WERI-Rb-1 (cell line): Measurements from ENCODE around the gene TUBB2A.

ENCODE experiments used
- DNase-seq: peaks from one replicate; pipeline ENCODE4 v3.0.0-alpha.2; 2020
- H3K27ac ChIP-seq: fragments of 250-450 bp; sonication (Bioruptor Pico); 2 replicates; pipeline ENCODE4 v1.5.1; 2020; ENCODE audit warnings: mild to moderate bottlenecking, moderate library complexity
- H3K27me3 ChIP-seq: fragments of 250-450 bp; sonication (Bioruptor Pico); 2 replicates; pipeline ENCODE4 v1.5.1; 2021; ENCODE audit warnings: mild to moderate bottlenecking, low read depth, moderate library complexity; ENCODE audit not compliant: insufficient read depth, severe bottlenecking
- H3K36me3 ChIP-seq: fragments of 250-450 bp; sonication (Bioruptor Pico); 2 replicates; pipeline ENCODE4 v1.5.1; 2020; ENCODE audit warnings: mild to moderate bottlenecking, moderate library complexity
- H3K4me3 ChIP-seq: 2 replicates; pipeline ENCODE4 v1.5.1; 2011; ENCODE audit warnings: low read depth, mild to moderate bottlenecking, control low read depth, low read length
- H3K9me3 ChIP-seq: fragments of 250-450 bp; sonication (Bioruptor Pico); 2 replicates; pipeline ENCODE4 v1.5.1; 2021; ENCODE audit warnings: mild to moderate bottlenecking, moderate library complexity; ENCODE audit not compliant: severe bottlenecking
- CTCF ChIP-seq: IDR thresholded peaks from 2 replicates; pipeline ENCODE4 v1.5.1; 2011; ENCODE audit warnings: low read depth, mild to moderate bottlenecking, control low read depth, inconsistent platforms, low read length

TUBB2A gene

GRCh38 chr6:3157131-3157933 is at the start of gene TUBB2A:
TSS of gene TUBB2A (minus strand) at chr6:3157544. CDS start at chr6:3157463, 81 bp downstream.
- 0 out of 2 replicates have a peak within 1 kb of the TSS, but pooled peaks have one; percentile 8 for H3K27ac ChIP-seq
- no peaks in the 10 kb centered on the region for H3K9me3 ChIP-seq
- peak; percentile 55 for TF ChIP-seq CTCF
- peaks cover 18% of the 10 kb centered on the region for H3K36me3 ChIP-seq
- H3K4me3 ChIP-seq = peak within 1 kb of the TSS; percentile 66
- H3K27me3 ChIP-seq = no peaks in the 10 kb centered on the region
- DNase-seq = peak; percentile 88

GRCh38 chr6:3206339-3207015 is 49.1 kb upstream of the TUBB2A start:
- Histone ChIP-seq H3K4me3 (no peak overlapping the region), H3K27ac (no peak overlapping the region), H3K9me3 (no peaks in the 10 kb centered on the region), H3K36me3 (no peaks in the 10 kb centered on the region), H3K27me3 (no peaks in the 10 kb centered on the region)
- DNase-seq = no peak
- TF ChIP-seq CTCF = peak; percentile 20; the same call in 1 of the 2 replicates

GRCh38 chr6:3205913-3206312 is 48.6 kb upstream of the TUBB2A start:
- Histone ChIP-seq H3K36me3 (no peaks in the 10 kb centered on the region), H3K27me3 (no peaks in the 10 kb centered on the region), H3K9me3 (no peaks in the 10 kb centered on the region), H3K4me3 (no peak overlapping the region), H3K27ac (no peak overlapping the region)
- TF ChIP-seq CTCF = no peak
- DNase-seq = no peak

GRCh38 chr6:3204921-3205320 is 47.6 kb upstream of the TUBB2A start:
- no peak for DNase-seq
- H3K27ac ChIP-seq = no peak overlapping the region
- H3K27me3 ChIP-seq = no peaks in the 10 kb centered on the region
- no peaks in the 10 kb centered on the region for H3K36me3 ChIP-seq
- no peak overlapping the region for H3K4me3 ChIP-seq
- TF ChIP-seq CTCF = no peak
- no peaks in the 10 kb centered on the region for H3K9me3 ChIP-seq

- H3K27ac ChIP-seq = no peak overlapping the region
- H3K27me3 ChIP-seq = no peaks in the 10 kb centered on the region
- no peak for TF ChIP-seq CTCF
- no peak overlapping the region for H3K4me3 ChIP-seq
- H3K9me3 ChIP-seq = peaks cover 5% of the 10 kb centered on the region
- DNase-seq = no peak
- no peaks in the 10 kb centered on the region for H3K36me3 ChIP-seq
Measured at GRCh38 chr6:3202999-3203696, 45.8 kb upstream of the TUBB2A start.
